ENCODE results near the gene SPON1. TPM values are rescaled to one million over a fixed set of nuclear protein-coding genes. Genes with fewer than 3 reads are reported as not detected.

Gene SPON1
- total and polyA plus RNA-seq, 2 of the 8 experiments (the other 6 are each of a cell fraction or from before 2014, with no cell fraction given) = 1.5 to 5.4 TPM

GRCh38 chr11:14067686-14068085 is 105.2 kb downstream of the SPON1 start (continued):
- no peak for TF ChIP-seq SUZ12 (IDR thresholded peaks at IDR 0.05; ENCODE audit: low read length)
- no peak for TF ChIP-seq HDAC6 (IDR thresholded peaks at IDR 0.05; ENCODE audit: low read depth, low read length)
- no peak for TF ChIP-seq EP300 (IDR thresholded peaks at IDR 0.05; ENCODE audit: borderline replicate concordance in 1 of 2, low read depth in 2 of 2, low read length in 2 of 2)
